ENCODE measurements around the gene MATN3.
"Not testable (repeated sequence)": the region's sequence is repeated elsewhere in the genome, so short reads cannot be mapped to it uniquely, and the experiment has no call there.

Gene MATN3, protein sequence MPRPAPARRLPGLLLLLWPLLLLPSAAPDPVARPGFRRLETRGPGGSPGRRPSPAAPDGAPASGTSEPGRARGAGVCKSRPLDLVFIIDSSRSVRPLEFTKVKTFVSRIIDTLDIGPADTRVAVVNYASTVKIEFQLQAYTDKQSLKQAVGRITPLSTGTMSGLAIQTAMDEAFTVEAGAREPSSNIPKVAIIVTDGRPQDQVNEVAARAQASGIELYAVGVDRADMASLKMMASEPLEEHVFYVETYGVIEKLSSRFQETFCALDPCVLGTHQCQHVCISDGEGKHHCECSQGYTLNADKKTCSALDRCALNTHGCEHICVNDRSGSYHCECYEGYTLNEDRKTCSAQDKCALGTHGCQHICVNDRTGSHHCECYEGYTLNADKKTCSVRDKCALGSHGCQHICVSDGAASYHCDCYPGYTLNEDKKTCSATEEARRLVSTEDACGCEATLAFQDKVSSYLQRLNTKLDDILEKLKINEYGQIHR

GRCh38 chr2:20012282-20013125 lies at the start of gene MATN3:
Gene MATN3 (minus strand): TSS chr2:20012668. CDS start chr2:20012631, 37 bp downstream.
- DNase-seq (ENCODE audit: low spot score) = no peak

DNA sequence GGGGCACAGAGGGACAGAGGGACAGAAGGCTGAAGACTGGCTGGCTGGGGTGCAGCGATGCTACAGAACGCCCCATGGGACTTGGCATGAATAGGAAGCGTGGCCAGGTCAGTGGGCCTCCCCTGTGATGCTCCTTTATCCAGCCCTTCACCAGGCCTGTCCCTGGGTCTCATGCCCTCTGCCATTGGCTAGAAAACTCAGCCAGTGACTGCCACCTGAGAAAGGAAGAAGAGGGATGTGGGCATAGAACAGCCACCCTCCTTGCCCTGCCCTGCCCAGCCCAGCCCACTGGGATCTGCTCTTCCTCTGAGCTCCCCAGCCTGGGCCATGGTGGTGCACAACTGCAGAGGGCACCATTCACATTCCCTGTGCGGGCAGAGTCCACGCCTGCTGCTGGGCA lies 49.5 kb upstream of the MATN3 start:
- no peak for DNase-seq (ENCODE audit: low spot score)

- no peak for DNase-seq (ENCODE audit: low spot score)
Observed at GRCh38 chr2:20061476-20061875, 49.0 kb upstream of the MATN3 start.

DNA sequence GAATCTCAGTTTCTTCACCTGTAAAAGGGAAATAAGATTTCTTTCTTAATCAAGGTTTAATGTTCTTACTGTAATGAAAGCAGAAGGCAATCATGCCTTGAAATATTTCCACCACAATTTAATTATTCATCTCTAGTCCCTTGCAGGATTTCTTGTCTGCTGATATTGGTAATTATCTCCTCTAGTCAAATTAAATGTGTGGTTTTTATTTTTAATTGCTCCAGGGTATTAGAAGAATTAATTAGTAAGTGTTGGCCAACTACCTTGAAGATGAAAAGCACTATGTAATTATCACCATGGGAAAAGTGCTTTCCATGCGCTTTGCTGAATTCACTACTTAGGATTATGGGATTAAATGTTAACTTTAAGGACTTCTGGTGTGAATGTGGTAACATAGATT lies 47.6 kb upstream of the MATN3 start:
- DNase-seq (ENCODE audit: low spot score) = no peak

DNA sequence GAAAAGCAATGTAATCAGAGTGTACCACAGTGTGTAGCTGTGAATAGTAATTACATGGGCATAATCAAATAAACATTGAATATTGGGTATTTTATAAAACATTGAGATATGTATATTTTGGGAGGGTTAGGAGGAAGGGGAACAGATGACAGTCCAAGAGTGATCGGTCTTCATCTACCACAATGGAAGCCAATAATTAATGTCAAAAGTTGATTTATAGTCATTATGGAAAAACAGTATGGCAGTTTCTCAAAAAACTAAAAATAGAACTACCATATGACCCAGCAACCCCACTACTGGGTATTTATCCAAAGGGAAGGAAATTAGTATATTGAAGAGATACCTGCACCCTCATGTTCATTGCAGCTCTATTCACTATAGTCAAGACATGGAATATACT lies 44.8 kb upstream of the MATN3 start:
- no peak for DNase-seq (ENCODE audit: low spot score)

DNA sequence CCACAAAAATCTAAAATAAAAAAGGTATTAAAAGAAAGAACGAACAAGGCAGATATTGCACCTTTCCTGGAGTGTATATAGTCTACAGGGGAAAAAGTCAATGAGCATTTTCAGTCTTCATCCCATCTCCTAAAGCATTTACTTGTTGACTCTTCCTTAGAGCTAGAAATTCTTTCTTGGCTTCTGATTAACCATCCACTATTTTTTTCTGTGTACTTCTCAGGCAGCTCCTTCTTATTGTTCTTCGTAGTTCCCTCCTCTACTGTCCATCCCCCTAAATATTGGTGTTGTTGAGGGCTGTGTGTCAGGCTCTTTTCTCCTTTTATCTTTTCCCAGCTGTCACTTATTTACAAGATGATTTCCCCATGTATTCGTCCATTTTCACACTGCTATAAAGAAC lies 42.5 kb upstream of the MATN3 start:
- no peak for DNase-seq (ENCODE audit: low spot score)

DNA sequence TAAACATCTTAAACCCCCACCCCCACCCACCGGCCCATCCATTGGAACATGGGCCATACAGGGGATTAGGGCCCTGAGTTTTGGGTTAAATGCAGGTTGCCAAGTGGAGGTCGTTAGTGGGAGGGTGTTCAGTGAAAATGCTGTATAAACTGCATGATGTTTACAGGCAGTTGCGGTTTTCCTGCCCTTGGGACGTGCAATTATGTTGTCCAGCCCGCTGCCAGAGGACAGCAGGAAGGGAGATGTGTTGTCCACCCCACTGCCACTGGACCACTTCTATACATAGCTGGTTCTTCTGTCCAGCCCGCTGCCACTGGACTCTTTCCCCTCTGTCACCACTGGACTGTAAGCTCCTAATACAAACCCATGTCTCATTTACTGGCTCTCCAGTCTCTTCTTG lies 41.7 kb upstream of the MATN3 start:
- no peak for DNase-seq (ENCODE audit: low spot score)

GRCh38 chr2:20052861-20053281 lies 40.4 kb upstream of the MATN3 start:
- DNase-seq (ENCODE audit: low spot score) = no peak

- no peak for DNase-seq (ENCODE audit: low spot score)
Observed at GRCh38 chr2:20052229-20052851, 39.9 kb upstream of the MATN3 start.

DNA sequence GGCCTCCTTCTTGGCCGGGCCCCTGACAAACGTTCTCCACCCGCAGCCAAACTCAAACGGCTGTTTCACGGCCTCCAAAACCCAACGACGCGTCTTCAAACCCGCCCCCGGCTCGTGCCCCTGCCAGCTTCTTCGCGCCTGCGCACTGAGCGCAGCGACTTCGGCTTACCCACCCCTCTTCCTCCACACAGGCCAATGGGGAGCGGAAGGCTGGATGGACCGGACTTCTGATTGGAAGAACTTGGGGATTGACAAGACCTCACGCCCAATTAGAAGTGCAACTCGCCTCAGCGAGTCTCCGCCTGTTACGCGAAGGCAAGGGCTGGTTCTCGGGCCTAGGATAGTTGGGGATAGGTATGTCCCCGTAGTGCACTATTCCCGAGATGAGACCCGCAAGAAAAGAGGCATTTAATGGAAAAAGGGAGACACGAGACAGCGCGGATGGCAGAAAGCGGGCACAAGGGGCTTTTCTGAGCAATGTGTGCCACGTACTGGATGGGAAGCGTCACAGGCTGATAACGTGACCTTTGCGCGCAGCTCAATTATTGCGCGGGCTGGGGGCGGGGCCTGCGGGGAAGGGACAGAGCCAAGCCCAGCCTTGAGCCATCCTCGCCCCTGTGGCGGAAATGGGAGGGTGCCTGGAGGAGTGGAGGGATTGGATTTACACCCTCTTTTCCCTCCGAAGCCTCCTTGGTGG lies 39.2 kb upstream of the MATN3 start, which contains the start of gene LAPTM4A:
Gene LAPTM4A, minus strand, starts transcription at position 97 of the 697 bp plus-strand sequence. CDS start 108 bp downstream, outside the sequence.
- DNase-seq (ENCODE audit: low spot score) = peak; percentile 99

DNA sequence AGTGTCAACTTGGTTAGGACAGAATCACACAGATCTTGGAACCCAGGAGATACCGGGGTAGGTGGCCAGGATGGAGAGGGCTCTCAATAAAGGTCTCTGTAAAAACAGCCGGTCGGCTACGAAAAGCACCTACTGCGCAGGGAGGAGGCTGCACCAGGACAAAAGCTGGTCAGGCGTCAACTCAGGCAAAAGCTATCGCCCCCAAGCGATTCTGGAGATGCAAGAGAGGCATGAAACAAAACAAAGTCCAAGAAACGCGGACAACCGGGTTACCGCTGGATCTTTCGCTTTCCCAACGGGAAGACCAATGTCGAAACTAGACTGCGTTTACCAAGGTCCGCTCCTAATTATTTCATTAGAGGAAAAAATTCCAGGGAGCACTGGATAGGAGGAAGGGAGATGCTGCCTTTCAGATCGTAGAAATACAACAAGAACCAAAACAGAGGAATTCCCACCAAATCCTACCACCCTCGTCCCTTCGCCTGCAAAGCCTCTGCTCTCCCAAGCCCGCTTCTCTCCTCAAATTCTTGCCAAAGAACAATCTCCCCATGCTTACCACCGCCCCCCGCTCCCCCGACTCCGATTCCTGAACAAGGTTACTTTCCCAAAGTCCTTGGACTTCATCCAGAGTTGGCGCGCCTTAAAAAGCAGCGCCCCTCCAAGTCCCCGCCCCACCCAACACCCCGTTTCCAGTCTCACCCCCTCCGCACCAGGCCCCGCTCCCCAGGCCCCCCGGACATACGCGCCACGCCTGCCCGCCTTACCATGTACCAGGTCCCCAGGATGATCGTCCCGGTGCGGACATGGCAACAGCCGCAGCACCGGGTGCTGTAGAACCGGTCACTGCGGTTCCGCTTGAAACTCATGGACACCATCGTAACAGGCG lies 38.4 kb upstream of the MATN3 start:
- peak; percentile 63 for DNase-seq (ENCODE audit: low spot score)

GRCh38 chr2:20050104-20050645 lies 37.7 kb upstream of the MATN3 start:
- DNase-seq (ENCODE audit: low spot score) = peak; percentile 49

GRCh38 chr2:20049637-20050036 lies 37.2 kb upstream of the MATN3 start:
- peak; percentile 29 for DNase-seq (ENCODE audit: low spot score)

DNA sequence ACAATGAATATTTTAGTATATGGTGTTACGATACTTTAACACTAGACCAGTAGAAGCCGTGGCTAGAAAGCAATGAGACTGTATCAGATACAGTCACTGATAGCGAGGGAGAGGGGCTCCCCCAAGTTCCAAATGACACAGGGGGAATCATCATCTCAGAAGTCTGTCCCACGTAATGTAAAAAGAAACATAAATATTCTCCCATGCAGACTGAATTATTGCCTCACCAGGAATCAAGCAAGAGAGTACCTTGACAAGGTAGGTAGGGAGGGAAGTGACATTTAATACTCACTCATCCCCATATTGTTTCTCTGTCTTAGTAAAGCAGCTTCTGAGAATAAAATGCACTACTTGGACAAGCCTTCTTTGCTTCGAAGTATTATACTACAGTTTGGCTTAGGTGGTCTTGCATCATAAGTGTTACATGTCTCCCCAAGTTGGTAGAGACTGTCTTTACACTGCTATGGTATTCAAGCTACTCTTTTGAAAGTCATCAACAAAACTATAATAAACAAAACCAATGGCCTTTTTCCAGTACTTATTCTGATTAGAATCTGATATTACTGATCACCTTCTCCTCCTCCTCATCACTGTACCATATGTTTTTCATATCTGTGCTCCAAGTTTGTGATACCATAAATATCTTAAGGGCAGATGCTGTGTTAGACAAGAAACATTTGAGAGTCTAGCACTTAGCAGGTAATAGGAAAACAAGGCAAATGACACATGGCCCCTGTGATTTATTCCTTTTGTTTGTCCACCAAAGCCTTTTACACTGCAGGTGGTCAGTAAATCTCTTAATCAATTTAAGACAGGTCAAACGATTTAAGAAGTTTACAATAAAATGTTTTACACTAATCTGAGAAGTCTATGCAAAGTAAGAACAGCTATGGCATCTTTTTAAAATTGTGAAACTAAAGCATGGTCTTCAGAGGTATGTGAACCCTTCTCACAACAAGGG lies 36.3 kb upstream of the MATN3 start:
- DNase-seq (ENCODE audit: low spot score) = no peak

DNA sequence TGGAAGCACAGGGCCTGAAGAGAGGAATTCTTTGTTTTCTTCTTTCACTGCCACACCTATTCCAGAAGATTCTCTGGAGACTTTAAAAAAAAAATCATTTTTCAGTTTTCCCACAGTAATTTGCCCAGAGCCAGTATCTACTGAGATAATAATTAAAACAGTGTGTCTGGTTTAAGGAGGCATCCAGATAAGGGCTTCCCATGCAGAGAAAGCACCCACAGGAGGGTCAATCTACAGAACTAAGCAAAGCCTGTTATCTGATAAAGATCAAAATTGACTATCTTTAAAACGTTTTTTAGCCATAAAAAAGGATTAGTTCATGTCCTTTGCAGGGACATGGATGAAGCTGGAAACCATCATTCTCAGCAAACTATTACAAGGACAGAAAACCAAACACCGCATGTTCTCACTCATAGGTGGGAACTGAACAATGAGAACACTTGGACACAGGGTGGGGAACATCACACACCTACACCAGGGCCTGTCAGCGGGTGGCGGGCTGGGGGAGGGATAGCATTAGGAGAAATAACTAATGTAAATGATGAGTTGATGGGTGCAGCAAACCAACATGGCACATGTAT lies 33.3 kb upstream of the MATN3 start:
- DNase-seq (ENCODE audit: low spot score) = not testable (repeated sequence)

- DNase-seq (ENCODE audit: low spot score) = no peak
Observed at GRCh38 chr2:20044778-20045177, 32.3 kb upstream of the MATN3 start.

- no peak for DNase-seq (ENCODE audit: low spot score)
Observed at GRCh38 chr2:20042531-20042930, 30.1 kb upstream of the MATN3 start.

- peak; percentile 17 for DNase-seq (ENCODE audit: low spot score)
Observed at GRCh38 chr2:20040489-20041172, 28.2 kb upstream of the MATN3 start.
